A673 (cell line): ENCODE measurements around the gene CD300LF. TPM values are rescaled to one million over a fixed set of nuclear protein-coding genes. Genes with fewer than 3 reads are reported as not detected.
A peak's percentile ranks its signal among the peaks of the same experiment; 100 is the strongest.

Source experiments
- BruUV-seq: library from RNA; stranded (reverse); fragments of 400-500 nt; replicated peaks from 2 replicates; lab custom pipeline; 2021; lab: Mats Ljungman, UMichigan
- CTCF ChIA-PET: fragments of 300-600 bp; sonication (Branson Sonifier 250); formaldehyde crosslinking; loops from one replicate; lab custom pipeline; 2022; ENCODE audit warnings: antibody characterized with exemption; lab: Charles Lee
- POLR2A ChIA-PET: fragments of 300-600 bp; sonication (Branson Sonifier 250); formaldehyde crosslinking; loops from one replicate; lab custom pipeline; 2022; ENCODE audit warnings: antibody characterized with exemption; ENCODE audit not compliant: low non-redundant PET; lab: Charles Lee
- DNase-seq: peaks from one replicate; pipeline ENCODE4 v3.0.0-alpha.2; 2015; ENCODE audit warnings: low spot score
- H3K27ac ChIP-seq: fragments of 200-600 bp; sonication (generic); 2 replicates; pipeline ENCODE4 v1.5.1; 2016; ENCODE audit warnings: mixed run types, low read depth, mild to moderate bottlenecking, mixed read lengths, antibody characterized with exemption, low read length; ENCODE audit not compliant: poor library complexity, severe bottlenecking
- H3K27me3 ChIP-seq: fragments of 200-600 bp; sonication (generic); replicated peaks from 2 replicates; pipeline ENCODE4 v1.6.1; 2017; ENCODE audit warnings: mixed run types, low read depth, mild to moderate bottlenecking, mixed read lengths, antibody characterized with exemption, low read length; ENCODE audit not compliant: insufficient read depth, poor library complexity
- H3K36me3 ChIP-seq: fragments of 200-600 bp; sonication (generic); 2 replicates; pipeline ENCODE4 v1.6.1; 2016; ENCODE audit warnings: mixed run types, mild to moderate bottlenecking, mixed read lengths, antibody characterized with exemption, low read length; ENCODE audit not compliant: insufficient read depth, poor library complexity, severe bottlenecking
- H3K4me1 ChIP-seq: fragments of 200-600 bp; sonication (generic); 2 replicates; pipeline ENCODE4 v1.6.1; 2017; ENCODE audit warnings: mixed run types, mild to moderate bottlenecking, mixed read lengths, antibody characterized with exemption, low read length; ENCODE audit not compliant: insufficient read depth, poor library complexity, severe bottlenecking
- H3K4me3 ChIP-seq: fragments of 200-600 bp; sonication (generic); 2 replicates; pipeline ENCODE4 v1.5.1; 2016; ENCODE audit warnings: low read depth, mixed run types, mild to moderate bottlenecking, mixed read lengths, low read length; ENCODE audit not compliant: poor library complexity, severe bottlenecking
- H3K9me3 ChIP-seq: fragments of 200-600 bp; sonication (generic); 2 replicates; pipeline ENCODE4 v1.6.1; 2016; ENCODE audit warnings: mixed run types, low read depth, mild to moderate bottlenecking, mixed read lengths, antibody characterized with exemption, low read length; ENCODE audit not compliant: poor library complexity, severe bottlenecking
- EZH2 ChIP-seq: fragments of 200-600 bp; sonication (generic); IDR thresholded peaks from 2 replicates; pipeline ENCODE4 v1.6.1; 2017; ENCODE audit warnings: borderline replicate concordance, low read depth, mild to moderate bottlenecking, mixed read lengths, antibody characterized with exemption, low read length; ENCODE audit not compliant: poor library complexity, severe bottlenecking
- intact Hi-C: fragments of 100-400 bp; cut with micrococcal nuclease; formaldehyde crosslinking; loops from one replicate; pipeline ENCODE4 v1.10.0; 2022; ENCODE audit not compliant: unreplicated experiment
- total RNA-seq: library from RNA; stranded (reverse); gene quantifications from 2 replicates; pipeline ENCODE4 v1.2.3, GENCODE V29; 2021
- TF ChIP-seq, protein P1 (sequence below): fragments of 300-800, 200-600 bp; sonication (generic); conservative IDR thresholded peaks from 2 replicates; pipeline ENCODE4 v1.5.1; 2017; ENCODE audit warnings: low read depth, mild to moderate bottlenecking, antibody characterized with exemption, low read length, moderate library complexity, mixed read lengths

The CD300LF gene
- total RNA-seq, 1 experiment from 2014 or later = not detected

DNA sequence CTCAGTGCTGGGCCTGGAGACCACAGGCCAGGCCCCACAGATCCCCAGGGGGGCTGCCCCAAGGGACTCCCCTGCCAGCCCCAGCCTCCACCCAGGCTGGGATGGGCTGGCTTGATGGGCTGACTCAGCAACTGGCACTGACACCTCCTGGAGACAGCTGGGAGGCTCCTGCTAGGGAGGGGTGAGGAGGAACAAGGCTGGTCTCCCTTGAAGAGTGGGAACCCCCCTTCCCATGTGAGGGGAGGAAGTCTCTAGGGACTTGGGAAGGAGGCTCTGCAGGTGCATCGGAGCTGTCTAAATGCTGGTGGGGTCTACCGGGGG, 46.1 kb upstream of the CD300LF start:
- intact Hi-C loops = no loop called here
- ChIA-PET POLR2A (no interaction called here), CTCF (no interaction called here)
- Histone ChIP-seq H3K9me3 (no peaks in the 10 kb centered on the region), H3K27ac (peak overlapping the region; percentile 82), H3K4me3 (no peak overlapping the region), H3K36me3 (no peaks in the 10 kb centered on the region), H3K4me1 (peaks cover 47% of the 10 kb centered on the region), H3K27me3 (no peaks in the 10 kb centered on the region)
- DNase-seq = peak; percentile 60
- BruUV-seq = no TSS peak
- TF ChIP-seq, protein P1, sequence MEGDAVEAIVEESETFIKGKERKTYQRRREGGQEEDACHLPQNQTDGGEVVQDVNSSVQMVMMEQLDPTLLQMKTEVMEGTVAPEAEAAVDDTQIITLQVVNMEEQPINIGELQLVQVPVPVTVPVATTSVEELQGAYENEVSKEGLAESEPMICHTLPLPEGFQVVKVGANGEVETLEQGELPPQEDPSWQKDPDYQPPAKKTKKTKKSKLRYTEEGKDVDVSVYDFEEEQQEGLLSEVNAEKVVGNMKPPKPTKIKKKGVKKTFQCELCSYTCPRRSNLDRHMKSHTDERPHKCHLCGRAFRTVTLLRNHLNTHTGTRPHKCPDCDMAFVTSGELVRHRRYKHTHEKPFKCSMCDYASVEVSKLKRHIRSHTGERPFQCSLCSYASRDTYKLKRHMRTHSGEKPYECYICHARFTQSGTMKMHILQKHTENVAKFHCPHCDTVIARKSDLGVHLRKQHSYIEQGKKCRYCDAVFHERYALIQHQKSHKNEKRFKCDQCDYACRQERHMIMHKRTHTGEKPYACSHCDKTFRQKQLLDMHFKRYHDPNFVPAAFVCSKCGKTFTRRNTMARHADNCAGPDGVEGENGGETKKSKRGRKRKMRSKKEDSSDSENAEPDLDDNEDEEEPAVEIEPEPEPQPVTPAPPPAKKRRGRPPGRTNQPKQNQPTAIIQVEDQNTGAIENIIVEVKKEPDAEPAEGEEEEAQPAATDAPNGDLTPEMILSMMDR = no peak
- TF ChIP-seq EZH2 = no peak

DNA sequence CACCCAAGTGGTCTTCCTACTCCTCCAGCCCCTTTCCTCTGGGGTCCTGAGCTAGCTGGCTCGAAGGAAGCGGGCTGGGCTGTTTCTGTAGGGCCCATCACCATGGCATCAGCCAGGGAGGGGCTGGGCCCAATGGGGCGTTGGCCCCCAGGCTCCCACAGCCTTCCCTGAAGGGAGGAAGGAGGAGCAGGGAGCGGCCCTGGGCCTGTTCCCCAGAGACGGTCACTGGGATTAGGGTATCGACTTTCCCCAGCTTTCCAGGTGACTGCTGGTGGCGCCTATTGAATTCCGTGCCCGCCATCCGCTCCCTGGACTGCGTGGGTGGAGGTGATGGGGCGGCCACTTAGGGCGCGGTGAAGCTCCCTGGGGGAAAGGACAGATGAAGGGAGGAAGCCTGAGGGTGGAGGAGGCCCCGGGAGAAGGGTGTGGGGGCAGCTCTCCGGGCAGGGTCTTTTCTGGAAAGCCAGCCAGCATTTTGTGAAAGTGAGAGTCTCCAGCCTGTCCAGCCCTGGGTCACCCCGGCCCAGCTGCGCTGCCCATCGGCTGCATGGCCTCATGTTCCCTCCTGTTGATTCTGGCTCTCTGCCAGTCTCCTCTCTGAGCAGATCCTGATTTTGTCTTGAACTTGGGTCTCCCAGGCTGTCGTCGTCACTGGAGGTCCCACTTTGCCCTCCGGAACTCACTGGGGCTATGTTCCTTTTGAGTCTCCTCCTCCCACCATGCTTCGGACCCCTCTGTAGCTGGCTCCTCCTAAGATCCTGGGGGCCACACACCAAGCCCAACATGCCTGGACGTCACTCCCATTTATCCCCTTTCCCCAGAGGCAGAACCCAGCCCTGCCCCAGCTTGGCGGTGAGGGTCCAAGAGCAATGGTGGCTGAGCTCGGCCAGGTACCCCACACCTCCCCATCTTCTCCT, 45.5 kb upstream of the CD300LF start:
- Histone ChIP-seq H3K27me3 (no peaks in the 10 kb centered on the region), H3K9me3 (no peaks in the 10 kb centered on the region), H3K4me3 (no peak overlapping the region), H3K4me1 (peaks cover 47% of the 10 kb centered on the region), H3K36me3 (no peaks in the 10 kb centered on the region), H3K27ac (peak overlapping the region; percentile 82)
- ChIA-PET POLR2A (no interaction called here), CTCF (no interaction called here)
- intact Hi-C loops = no loop called here
- no peak for TF ChIP-seq EZH2
- TF ChIP-seq, protein P1 = no peak
- BruUV-seq = no TSS peak
- no peak for DNase-seq

- TF ChIP-seq, protein P1 = no peak
- TF ChIP-seq EZH2 = no peak
- Histone ChIP-seq H3K4me1 (peaks cover 47% of the 10 kb centered on the region), H3K27me3 (no peaks in the 10 kb centered on the region), H3K4me3 (no peak overlapping the region), H3K27ac (peak overlapping the region; percentile 47), H3K9me3 (no peaks in the 10 kb centered on the region), H3K36me3 (no peaks in the 10 kb centered on the region)
- DNase-seq = no peak
- intact Hi-C loops = no loop called here
- no TSS peak for BruUV-seq
- CTCF ChIA-PET = no interaction called here
- POLR2A ChIA-PET = no interaction called here
These were observed 44.8 kb upstream of the CD300LF start for GRCh38 chr17:74757502-74757901.
